Prostate gland (tissue), 2 donors: Measurements from ENCODE around the gene SYT2. TPM values are rescaled to one million over a fixed set of nuclear protein-coding genes. Genes with fewer than 3 reads are reported as not detected.
A peak's percentile ranks its signal among the peaks of the same experiment; 100 is the strongest.
"Not testable (repeated sequence)": the region's sequence is repeated elsewhere in the genome, so short reads cannot be mapped to it uniquely, and the experiment has no call there.

Experiments used
- DNase-seq: peaks from one replicate; pipeline ENCODE4 v3.0.0-alpha.2; 2019; ENCODE audit warnings: low spot score
- H3K27ac ChIP-seq, 2 donors: fragments of 200-600 bp; sonication (generic); 2 replicates each; pipeline ENCODE4 v1.5.1; 2017 to 2019
- H3K27me3 ChIP-seq: fragments of 200-600 bp; sonication (generic); replicated peaks from 2 replicates; pipeline ENCODE4 v1.5.1; 2019; ENCODE audit not compliant: insufficient read depth
- H3K36me3 ChIP-seq, 2 donors: fragments of 200-600 bp; sonication (generic); 1 replicate in 1 of 2; 2 replicates in 1 of 2; pipeline versions ENCODE4 v1.5.1 to v1.8.1; 2017 to 2019
- H3K4me1 ChIP-seq: fragments of 200-600 bp; sonication (generic); replicated peaks from 2 replicates; pipeline ENCODE4 v1.5.1; 2019
- H3K4me3 ChIP-seq, 2 donors: fragments of 200-600 bp; sonication (generic); 2 replicates each; pipeline ENCODE4 v1.5.1; 2017 to 2019
- H3K9me3 ChIP-seq: fragments of 200-600 bp; sonication (generic); 2 replicates; pipeline ENCODE4 v1.5.1; 2017
- POLR2A ChIP-seq: fragments of 450-650 bp; IDR thresholded peaks from one replicate; pipeline ENCODE4 v1.6.1; 2016; ENCODE audit warnings: antibody characterized with exemption, mild to moderate bottlenecking
- POLR2AphosphoS5 ChIP-seq: sonication (generic); formaldehyde crosslinking; IDR thresholded peaks from one replicate; pipeline ENCODE4 v1.6.1; 2017; ENCODE audit warnings: antibody characterized with exemption
- WGBS: methylation state at CpG from one replicate; pipeline ENCODE4 v1.1.5; 2018; 5-methylcytosine and 5-hydroxymethylcytosine counted together
- intact Hi-C: fragments of 100-400 bp; cut with DNase I; formaldehyde crosslinking; loops from one replicate; pipeline ENCODE4 v1.14.2; 2022
- total RNA-seq, 2 donors: library from RNA; depleted of rRNA; stranded (reverse); fragments of >200 nt; gene quantifications; one replicate each; pipeline ENCODE4 v1.1.0, GENCODE V29; 2016
- TF ChIP-seq, protein P1 (sequence below), 4 experiments: fragments of 200-600 bp in 2 of 4; fragments of 450-650 bp in 2 of 4; sonication (generic) in 2 of 4; IDR thresholded peaks; 1 replicate in 3 of 4; 2 replicates in 1 of 4; pipeline ENCODE4 v1.5.1; 2016 to 2019; ENCODE audit warnings: antibody characterized with exemption in 4 of 4, mild to moderate bottlenecking in 2 of 4, moderate library complexity in 2 of 4

Gene SYT2
- total RNA-seq, 2 donors from 2014 or later, result 0.09 to 7.1 TPM

DNA sequence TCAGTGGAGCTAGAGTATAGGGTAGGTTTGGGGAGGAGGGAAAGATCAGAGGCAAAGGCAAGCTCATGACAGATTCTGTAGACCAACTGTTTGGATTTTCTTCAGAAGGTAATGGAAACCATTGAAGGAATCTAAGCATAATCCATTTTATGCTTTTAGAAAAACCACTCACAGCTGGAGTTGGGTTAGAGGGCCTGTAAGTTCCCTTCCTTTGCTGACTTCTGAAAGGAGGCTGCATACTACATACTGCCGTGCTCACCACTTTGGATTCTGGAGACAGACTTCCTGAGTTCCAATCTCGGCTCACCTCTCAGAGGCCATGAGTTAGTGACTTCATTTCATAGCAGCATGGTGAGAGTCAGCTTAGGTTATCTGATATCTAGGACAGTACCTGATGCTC is 6.4 kb upstream of the SYT2 start:
- Histone ChIP-seq H3K36me3 (no peaks in the 10 kb centered on the region), H3K4me1 (no peaks in the 10 kb centered on the region), H3K9me3 (no peaks in the 10 kb centered on the region), H3K4me3 (no peak overlapping the region), H3K27me3 (no peaks in the 10 kb centered on the region), H3K27ac (no peak overlapping the region)
- intact Hi-C loops, result loop anchor here (5.0 to 10.0 kb wide), 4 partner anchors 112 to 529 kb away; partner anchors contain the start of gene PPP1R12B
- no peak for DNase-seq
- 95% methylated on average over 2 of the region's 2 CpGs for WGBS
- TF ChIP-seq, protein P1, sequence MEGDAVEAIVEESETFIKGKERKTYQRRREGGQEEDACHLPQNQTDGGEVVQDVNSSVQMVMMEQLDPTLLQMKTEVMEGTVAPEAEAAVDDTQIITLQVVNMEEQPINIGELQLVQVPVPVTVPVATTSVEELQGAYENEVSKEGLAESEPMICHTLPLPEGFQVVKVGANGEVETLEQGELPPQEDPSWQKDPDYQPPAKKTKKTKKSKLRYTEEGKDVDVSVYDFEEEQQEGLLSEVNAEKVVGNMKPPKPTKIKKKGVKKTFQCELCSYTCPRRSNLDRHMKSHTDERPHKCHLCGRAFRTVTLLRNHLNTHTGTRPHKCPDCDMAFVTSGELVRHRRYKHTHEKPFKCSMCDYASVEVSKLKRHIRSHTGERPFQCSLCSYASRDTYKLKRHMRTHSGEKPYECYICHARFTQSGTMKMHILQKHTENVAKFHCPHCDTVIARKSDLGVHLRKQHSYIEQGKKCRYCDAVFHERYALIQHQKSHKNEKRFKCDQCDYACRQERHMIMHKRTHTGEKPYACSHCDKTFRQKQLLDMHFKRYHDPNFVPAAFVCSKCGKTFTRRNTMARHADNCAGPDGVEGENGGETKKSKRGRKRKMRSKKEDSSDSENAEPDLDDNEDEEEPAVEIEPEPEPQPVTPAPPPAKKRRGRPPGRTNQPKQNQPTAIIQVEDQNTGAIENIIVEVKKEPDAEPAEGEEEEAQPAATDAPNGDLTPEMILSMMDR (IDR thresholded peaks at IDR 0.05), result no peak
- TF ChIP-seq POLR2A, result no peak
- no peak for TF ChIP-seq POLR2AphosphoS5

DNA sequence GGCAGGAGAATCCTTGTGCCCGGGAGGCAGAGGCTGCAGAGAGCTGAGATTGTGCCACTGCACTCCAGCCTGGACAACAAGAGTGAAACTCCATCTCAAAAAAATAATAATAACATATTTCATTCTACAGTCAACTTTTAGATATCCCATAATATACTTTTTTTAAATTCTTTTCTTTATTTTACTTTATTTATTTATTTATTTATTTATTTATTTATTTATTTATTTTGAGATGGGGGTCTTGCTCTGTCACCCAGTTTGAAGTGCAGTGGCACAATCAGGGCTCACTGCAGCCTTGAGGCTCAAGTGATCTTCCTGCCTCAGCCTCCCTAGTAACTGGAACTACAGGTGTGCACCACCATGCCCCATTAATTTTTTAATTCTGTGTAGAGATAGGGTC is 3.9 kb upstream of the SYT2 start:
- not testable (repeated sequence) for H3K4me3 ChIP-seq, H3K4me1 ChIP-seq, H3K36me3 ChIP-seq, H3K27me3 ChIP-seq, DNase-seq, H3K9me3 ChIP-seq, H3K27ac ChIP-seq
- intact Hi-C loops, result loop anchor here (10.0 kb wide), 1 partner anchor 109 kb away; no protein-coding TSS in a partner anchor
- WGBS, result 95% methylated on average over 1 of the region's 1 CpG

DNA sequence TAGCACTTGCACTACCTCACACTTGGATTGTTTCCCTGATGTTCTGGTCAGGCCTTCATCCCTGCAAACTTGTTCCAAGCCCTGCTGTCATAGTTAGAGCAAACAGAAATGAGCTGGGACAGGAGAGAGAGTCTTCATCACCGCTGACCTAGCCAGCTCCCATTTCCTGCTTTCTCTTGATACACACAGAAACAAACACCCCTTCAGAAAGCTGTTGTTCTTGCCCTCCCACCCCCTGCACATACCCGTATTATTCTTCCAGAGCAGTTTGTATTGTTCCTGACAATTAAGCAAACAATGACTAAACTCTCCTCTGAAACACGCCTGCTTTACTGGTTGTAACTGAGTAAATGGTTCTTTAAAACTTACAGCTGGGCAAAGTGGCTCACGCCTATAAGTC is 2.9 kb upstream of the SYT2 start:
- no peak for TF ChIP-seq POLR2AphosphoS5
- TF ChIP-seq, protein P1 (IDR thresholded peaks at IDR 0.05), result no peak
- Histone ChIP-seq H3K9me3 (no peaks in the 10 kb centered on the region), H3K36me3 (no peaks in the 10 kb centered on the region), H3K4me3 (no peak overlapping the region), H3K27me3 (peaks cover 2% of the 10 kb centered on the region), H3K27ac (no peak overlapping the region), H3K4me1 (peaks cover 7% of the 10 kb centered on the region)
- 27% methylated on average over 4 of the region's 4 CpGs for WGBS
- no peak for DNase-seq
- intact Hi-C loops, result loop anchor here (10.0 kb wide), 1 partner anchor 108 kb away; no protein-coding TSS in a partner anchor

DNA sequence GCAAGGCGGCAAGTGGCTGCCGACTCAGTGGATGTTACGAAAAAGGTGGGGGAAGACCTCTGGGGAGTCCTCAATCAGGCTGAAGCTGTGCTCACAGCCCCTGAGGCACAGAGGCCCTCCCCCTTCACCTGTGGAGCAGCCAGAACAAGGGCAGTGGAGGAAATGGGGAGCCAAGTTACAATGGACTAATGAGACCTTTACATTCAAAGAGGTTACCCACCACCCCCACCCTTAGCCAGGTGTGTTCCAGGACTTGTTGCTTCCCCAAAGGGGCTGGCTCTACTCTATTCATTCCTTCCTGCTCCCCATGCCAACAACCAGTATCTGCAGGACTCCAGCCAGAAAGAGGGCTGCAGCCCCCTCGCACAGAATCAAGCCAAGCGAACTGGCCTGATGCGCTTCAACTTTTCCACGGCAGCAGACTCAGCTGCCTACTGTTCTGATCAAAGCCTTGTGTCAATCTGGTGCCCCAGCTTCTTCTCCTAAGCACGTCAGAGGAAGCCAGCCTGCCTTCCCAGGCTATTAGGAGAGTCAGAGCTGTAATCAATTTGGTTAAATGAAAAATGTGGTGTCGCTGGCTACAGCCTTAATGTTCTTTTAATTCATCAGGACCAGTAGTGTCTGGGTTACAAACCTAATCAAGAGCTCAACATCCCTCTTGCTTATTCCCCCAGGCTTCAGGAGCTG is 1.8 kb upstream of the SYT2 start:
- no peaks in the 10 kb centered on the region for H3K9me3 ChIP-seq
- intact Hi-C loops, result loop anchor here (10.0 kb wide), 1 partner anchor 107 kb away; no protein-coding TSS in a partner anchor
- no peak for TF ChIP-seq POLR2A
- TF ChIP-seq, protein P1 (IDR thresholded peaks at IDR 0.05), result no peak
- no peak for TF ChIP-seq POLR2AphosphoS5
- no peaks in the 10 kb centered on the region for H3K36me3 ChIP-seq
- H3K4me3 ChIP-seq, result no peak overlapping the region
- 72% methylated on average over 9 of the region's 9 CpGs for WGBS
- no peak overlapping the region for H3K27ac ChIP-seq
- peaks cover 2% of the 10 kb centered on the region for H3K27me3 ChIP-seq
- DNase-seq, result no peak
- peaks cover 7% of the 10 kb centered on the region for H3K4me1 ChIP-seq

DNA sequence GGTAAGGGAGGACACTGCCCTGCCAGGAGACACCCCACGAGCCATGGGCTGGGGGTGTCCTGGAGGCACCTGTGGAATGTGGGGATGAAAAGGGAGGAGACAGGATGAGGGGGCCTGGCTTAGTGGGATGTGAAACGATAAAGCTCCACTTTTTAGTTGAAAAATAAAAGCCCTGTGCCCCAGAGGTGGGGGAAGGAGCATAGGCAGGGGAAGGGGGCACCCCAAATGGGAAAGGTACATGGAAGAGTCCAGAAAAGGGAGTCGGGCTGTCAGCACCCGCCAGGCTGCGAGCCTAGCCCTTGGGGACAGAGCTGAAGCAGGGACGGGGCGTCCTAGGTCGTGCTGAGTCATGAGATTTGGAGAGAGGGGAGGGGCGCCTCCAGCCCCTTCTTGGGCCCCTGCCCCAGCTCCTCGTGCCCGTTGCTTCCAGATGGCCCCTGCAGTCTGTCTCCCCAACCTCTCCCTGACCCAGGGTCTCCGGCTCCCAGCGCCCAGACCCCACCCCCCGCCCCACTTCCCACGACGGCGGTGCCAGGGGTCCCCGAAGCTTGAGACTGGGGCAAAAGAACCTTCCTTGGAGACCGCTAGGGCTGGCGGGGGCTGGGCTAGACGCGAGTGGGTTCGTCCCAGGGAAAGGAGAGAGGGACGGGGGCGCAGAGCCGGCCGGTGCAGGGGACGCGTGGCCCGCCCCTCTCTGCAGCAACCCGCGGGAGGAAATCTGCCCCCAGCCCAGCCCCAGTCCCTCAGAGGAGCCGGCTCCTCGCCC is 795 bp downstream of the SYT2 start:
- no peak overlapping the region for H3K27ac ChIP-seq
- peak overlapping the region; percentile 6 to 24 for H3K4me3 ChIP-seq
- TF ChIP-seq POLR2A (no peak), POLR2AphosphoS5 (no peak)
- TF ChIP-seq, protein P1 (IDR thresholded peaks at IDR 0.05), result no peak
- H3K9me3 ChIP-seq, result no peaks in the 10 kb centered on the region
- no peaks in the 10 kb centered on the region for H3K36me3 ChIP-seq
- peaks cover 2% of the 10 kb centered on the region for H3K27me3 ChIP-seq
- WGBS, result 2% methylated on average over 34 of the region's 34 CpGs
- intact Hi-C loops, result loop anchor here (10.0 kb wide), 1 partner anchor 105 kb away; no protein-coding TSS in a partner anchor
- no peak for DNase-seq
- H3K4me1 ChIP-seq, result peaks cover 7% of the 10 kb centered on the region
